Caki2 (cell line): ENCODE results near the gene DDX39B. TPM values are rescaled to one million over a fixed set of nuclear protein-coding genes. Genes with fewer than 3 reads are reported as not detected.
A peak's percentile ranks its signal among the peaks of the same experiment; 100 is the strongest.
"Not testable (repeated sequence)": the region's sequence is repeated elsewhere in the genome, so short reads cannot be mapped to it uniquely, and the experiment has no call there.

ENCODE experiments used
- DNase-seq: peaks from one replicate; pipeline ENCODE4 v3.0.0-alpha.2; 2015; ENCODE audit warnings: low read depth
- in situ Hi-C: cut with HindIII; loops from 2 replicates; pipeline ENCODE4 v1.10.0; 2016; ENCODE audit warnings: low sequenced_read_pairs, low pct_unique_long_range_greater_than_20kb, mixed read lengths
- total RNA-seq: library from RNA; depleted of rRNA; stranded (reverse); fragments of >200 nt; shearing (Covaris generic); gene quantifications from 2 replicates; pipeline ENCODE4 v1.2.3, GENCODE V29; 2014; ENCODE audit warnings: low replicate concordance; rRNA removed

The DDX39B gene
- total RNA-seq, 1 experiment from 2014 or later, result 623 TPM

DNA sequence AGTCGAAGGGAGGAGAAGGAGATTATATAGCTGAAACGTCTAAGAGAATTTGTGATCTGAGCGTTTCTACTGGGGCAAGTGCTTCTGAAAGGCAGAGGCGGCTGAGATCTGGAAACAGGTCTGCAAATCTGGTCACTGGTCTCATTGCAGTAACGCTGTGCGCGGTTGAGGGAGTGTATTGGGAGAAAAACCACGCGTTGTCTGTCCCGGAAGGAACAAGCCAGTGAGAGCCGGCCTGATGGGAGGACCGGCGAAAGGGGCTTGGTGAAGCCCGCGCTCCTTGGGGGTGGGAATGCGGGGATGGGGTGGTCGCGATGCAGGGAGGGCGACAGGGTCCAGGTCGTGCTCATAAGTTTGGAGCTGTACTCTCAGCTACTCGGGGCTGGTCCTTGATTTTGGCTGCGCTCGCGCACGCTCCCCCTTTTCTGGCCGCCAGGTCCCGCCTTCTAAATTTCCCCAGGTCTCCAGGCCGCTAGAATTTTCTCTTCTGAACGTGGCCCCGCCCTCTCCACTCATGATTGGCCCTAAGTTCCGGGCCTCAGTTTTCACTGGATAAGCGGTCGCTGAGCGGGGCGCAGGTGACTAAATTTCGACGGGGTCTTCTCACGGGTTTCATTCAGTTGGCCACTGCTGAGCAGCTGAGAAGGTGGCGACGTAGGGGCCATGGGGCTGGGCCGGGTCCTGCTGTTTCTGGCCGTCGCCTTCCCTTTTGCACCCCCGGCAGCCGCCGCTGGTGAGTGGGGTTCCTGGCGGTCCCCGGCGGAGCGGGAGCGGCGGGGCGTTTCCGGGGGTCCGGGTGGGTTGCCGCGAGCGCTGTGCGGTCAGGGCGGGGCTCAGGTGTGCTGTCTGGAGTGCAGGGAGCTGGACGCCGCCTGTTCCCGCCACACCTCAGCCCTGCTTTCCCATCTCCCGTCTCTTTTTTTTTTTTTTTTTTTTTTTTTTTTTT lies 44.0 kb downstream of the DDX39B start, which contains the start of gene MICB:
MICB (plus strand) TSS at position 615 of the 946 bp plus-strand sequence; CDS start at position 664, 49 bp downstream.
- peak; percentile 79 for DNase-seq
- in situ Hi-C loops, result no loop called here

- in situ Hi-C loops, DNase-seq: not testable (repeated sequence)
Measured at GRCh38 chr6:31496826-31497225, 45.0 kb downstream of the DDX39B start.

DNA sequence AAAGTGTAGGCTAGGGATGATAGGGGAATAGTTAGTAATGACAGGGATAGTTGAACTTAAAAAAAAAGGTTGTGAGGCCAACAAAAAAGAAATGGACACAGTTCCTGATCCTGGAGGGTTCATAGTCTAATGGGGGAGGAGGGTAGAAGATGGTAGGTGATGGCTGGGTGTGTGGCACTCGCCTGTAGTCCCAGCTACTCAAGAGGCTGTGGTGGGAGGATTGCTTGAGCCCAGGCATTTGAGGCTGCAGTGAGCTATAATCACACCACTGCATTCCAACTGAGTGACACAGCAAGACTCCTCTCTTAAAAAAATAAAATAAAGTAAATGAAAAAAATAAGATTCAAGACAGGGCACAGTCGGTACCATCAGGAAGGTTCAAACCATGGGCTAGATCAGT lies 46.2 kb downstream of the DDX39B start:
- in situ Hi-C loops, result no loop called here
- peak; percentile 67 for DNase-seq

DNA sequence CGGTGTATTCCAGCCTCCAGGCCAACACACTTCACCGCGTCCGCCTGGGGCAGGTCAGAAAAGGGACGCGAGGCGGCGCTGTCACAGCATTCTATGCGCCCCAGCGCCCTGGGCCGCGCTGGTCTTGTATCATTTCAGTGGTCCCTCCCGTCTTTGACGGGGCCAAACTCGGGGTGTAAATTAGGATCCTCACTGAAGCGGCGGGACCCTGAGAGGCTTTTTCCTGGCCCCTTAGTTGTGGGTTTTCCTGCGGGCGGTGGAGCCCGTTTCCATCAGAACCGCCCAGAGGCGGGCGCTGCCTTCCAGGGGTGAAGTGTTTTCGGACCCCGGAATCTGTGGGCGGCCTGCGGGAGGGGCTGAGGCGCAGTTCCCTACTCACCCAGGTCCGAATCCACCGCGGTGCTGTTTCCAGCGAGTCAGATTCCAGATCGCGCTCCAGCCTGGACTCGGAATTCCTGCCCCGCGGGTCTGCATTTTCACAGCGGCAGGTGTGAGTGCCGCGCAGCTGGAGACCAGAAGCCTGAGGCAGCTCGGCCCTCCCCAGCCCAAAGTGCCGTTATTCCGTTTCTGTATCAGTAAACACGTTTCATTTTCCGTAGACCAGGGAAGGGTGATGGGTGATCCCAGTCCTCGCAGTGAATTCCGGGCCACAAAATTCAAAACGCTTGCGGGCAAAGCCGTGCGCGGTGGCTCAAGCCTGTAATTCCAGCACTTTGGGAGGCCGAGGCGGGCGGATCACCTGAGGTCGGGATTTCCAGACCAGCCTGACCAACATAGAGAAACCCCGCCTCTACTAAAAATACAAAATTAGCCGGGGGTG lies 47.7 kb downstream of the DDX39B start:
- DNase-seq, result peak; percentile 75
- in situ Hi-C loops, result no loop called here

DNA sequence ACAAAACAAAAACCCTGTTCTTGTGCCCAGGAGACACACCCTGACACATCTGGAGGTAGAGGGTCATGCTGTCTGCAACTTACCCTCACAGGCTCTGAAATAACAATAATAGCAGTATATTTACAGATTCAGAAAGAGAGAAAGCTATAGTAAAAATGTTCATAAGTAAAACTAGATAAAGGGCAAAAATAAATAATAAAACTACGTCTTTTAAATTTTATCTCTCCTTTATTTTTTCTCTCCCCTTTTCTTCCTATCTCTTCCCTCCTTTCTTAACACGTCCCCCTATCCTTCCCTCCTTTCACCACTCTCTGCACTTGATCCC lies 48.3 kb downstream of the DDX39B start:
- DNase-seq, in situ Hi-C loops: not testable (repeated sequence)

DNA sequence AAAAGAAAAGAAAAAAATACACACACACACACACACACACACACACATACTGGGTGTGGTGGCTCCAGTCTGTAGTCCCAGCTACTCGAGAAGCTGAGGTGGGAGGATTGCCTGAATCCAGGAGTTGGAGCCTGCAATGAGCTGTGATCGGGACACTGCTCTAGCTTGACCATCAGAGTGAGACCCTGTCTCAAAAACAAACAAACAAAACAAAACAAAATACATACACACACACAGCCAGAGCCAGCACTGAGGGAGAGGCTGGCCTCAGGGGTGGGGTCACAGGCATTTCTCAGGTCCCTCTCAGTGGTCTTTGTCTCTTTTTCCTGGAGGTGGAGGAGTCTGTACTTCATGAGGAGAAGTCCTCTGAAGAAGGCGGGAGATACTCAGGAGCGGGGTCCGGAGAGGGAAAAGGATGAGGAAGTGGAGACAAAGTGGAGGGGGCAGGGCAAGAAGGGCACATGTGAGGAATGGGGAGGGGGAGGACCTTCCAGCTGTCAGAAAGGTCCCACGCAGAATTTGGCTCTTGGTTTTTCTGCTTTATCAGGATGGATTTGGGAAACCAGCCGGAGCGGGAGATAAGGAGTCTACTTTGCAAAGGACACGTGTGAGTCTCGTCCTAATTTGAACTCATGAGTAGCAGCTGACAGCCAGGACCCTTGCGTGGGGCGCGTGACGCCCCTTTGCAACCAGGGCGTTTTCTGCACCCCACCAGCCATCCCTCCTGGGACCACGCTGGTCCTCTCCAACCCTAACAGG lies 51.5 kb downstream of the DDX39B start:
- in situ Hi-C loops, result no loop called here
- DNase-seq, result no peak

DNA sequence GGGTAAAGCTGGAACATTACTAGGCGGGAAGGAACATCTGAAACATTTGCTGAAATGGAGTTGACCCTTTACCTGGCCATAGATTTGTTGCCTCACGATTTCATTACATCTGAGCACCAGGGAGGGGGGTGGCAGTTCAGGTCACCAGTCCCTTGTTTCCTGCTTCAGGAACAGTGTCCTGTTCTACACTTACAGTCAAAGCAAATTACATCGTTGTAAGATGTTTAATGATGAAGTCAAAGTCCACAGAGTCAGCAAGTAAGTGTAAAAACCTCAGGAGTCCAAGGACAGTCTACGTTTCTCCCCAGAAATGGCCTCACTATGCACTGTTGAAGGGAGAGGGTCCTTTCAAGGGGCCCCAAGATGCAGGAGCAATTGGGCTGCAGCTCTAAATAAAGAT lies 52.7 kb downstream of the DDX39B start:
- DNase-seq, result no peak
- in situ Hi-C loops, result no loop called here

GRCh38 chr6:31487674-31488073 lies 54.1 kb downstream of the DDX39B start:
- DNase-seq, in situ Hi-C loops: not testable (repeated sequence)

DNA sequence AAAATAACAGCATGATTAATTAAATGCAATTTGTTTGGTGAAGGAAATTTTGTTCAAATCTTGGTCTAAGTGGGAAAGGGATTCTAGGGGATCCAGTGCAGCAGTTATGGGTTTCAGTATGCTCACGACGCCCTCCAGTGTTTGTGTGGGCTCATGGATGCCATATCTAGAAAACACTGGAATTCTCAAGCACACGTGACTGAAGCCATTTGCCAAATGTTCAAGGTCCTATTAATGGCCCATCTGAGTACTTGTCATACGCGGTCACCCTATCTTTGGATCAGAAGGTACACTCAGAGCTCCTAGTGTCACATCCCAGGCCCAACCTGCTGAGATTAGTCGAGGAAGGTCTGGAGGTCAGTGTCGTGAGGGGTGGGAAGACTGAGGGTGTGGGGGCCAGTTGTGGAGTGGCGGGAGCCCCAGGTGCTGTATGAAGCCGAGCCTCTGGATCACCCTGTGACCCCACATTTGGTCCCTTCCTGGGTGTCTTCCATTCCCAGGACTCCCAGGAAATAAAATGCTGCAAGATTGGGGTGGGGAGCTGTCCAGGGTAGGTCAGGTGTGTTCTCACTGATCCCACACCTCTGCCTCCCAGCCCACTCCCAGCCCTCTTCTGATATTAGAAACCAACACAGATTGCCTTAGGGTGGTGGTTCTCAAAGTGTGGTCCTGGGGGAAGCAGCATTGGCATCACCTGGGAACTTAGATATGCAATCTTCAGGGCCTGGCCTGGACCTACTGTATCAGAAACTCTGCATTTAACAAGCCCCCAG lies 55.6 kb downstream of the DDX39B start:
- DNase-seq, in situ Hi-C loops: not testable (repeated sequence)

GRCh38 chr6:31485055-31485454 lies 56.7 kb downstream of the DDX39B start:
- in situ Hi-C loops, result no loop called here
- no peak for DNase-seq

- in situ Hi-C loops, result no loop called here
- DNase-seq, result no peak
Measured at GRCh38 chr6:31483392-31483791, 58.4 kb downstream of the DDX39B start.

- in situ Hi-C loops, result no loop called here
- no peak for DNase-seq
Measured at GRCh38 chr6:31480574-31480973, 61.2 kb downstream of the DDX39B start.

Other genes with a start within 250 kb of the DDX39B start
- gene HLA-B, start 184.8 kb downstream of the DDX39B start, total RNA-seq, result 379 and 544 TPM in 2 replicates
- gene MICA, start 138.4 kb downstream of the DDX39B start, total RNA-seq, result 28.9 and 34.3 TPM in 2 replicates
- gene MICB, start 43.9 kb downstream of the DDX39B start, total RNA-seq, result 11.5 and 18.2 TPM in 2 replicates
- not detected in 2 replicates for gene MCCD1, start 13.0 kb downstream of the DDX39B start, total RNA-seq
- 0.14 and 0.64 TPM in 2 replicates for gene ATP6V1G2, start 4.6 kb upstream of the DDX39B start, total RNA-seq
- 52.6 and 56.1 TPM in 2 replicates for gene NFKBIL1, start 5.6 kb upstream of the DDX39B start, total RNA-seq
- not detected in 2 replicates for gene LTA, start 30.3 kb upstream of the DDX39B start, total RNA-seq
- gene TNF, start 33.6 kb upstream of the DDX39B start, total RNA-seq, result 0.91 and 4.3 TPM in 2 replicates
- gene LTB, start 40.4 kb upstream of the DDX39B start, total RNA-seq, result not detected in 2 replicates
- gene LST1, start 44.3 kb upstream of the DDX39B start, total RNA-seq, result not detected in 2 replicates
- gene NCR3, start 51.0 kb upstream of the DDX39B start, total RNA-seq, result not detected in 2 replicates
- not detected in 2 replicates for gene AIF1, start 73.2 kb upstream of the DDX39B start, total RNA-seq
- gene PRRC2A, start 78.7 kb upstream of the DDX39B start, total RNA-seq, result 31.0 and 36.2 TPM in 2 replicates
- gene BAG6, start 110.7 kb upstream of the DDX39B start, total RNA-seq, result 286 and 338 TPM in 2 replicates
- 9.2 TPM in 1 of 2 replicates, not detected in the other for gene APOM, start 113.9 kb upstream of the DDX39B start, total RNA-seq
- 12.4 and 21.5 TPM in 2 replicates for gene C6orf47, start 118.8 kb upstream of the DDX39B start, total RNA-seq
- gene GPANK1, start 123.0 kb upstream of the DDX39B start, total RNA-seq, result 35.2 and 52.4 TPM in 2 replicates
- gene CSNK2B, start 124.1 kb upstream of the DDX39B start, total RNA-seq, result 66.9 and 104 TPM in 2 replicates
- not detected in 2 replicates for gene LY6G5B, start 128.0 kb upstream of the DDX39B start, total RNA-seq
- gene LY6G5C, start 139.1 kb upstream of the DDX39B start, total RNA-seq, result 0.30 TPM in 1 of 2 replicates, not detected in the other
- gene ABHD16A, start 161.3 kb upstream of the DDX39B start, total RNA-seq, result 46.9 and 75.6 TPM in 2 replicates
- gene LY6G6F, start 164.9 kb upstream of the DDX39B start, total RNA-seq, result not detected in 2 replicates
- gene LY6G6D, start 173.3 kb upstream of the DDX39B start, total RNA-seq, result not detected in 2 replicates
- gene LY6G6C, start 179.7 kb upstream of the DDX39B start, total RNA-seq, result not detected in 2 replicates
- gene MPIG6B, start 181.4 kb upstream of the DDX39B start, total RNA-seq, result not detected in 2 replicates
- 214 and 216 TPM in 2 replicates for gene DDAH2, start 187.3 kb upstream of the DDX39B start, total RNA-seq
- gene CLIC1, start 194.5 kb upstream of the DDX39B start, total RNA-seq, result 1,335 and 1,598 TPM in 2 replicates
- 20.2 and 54.7 TPM in 2 replicates for gene MSH5, start 198.0 kb upstream of the DDX39B start, total RNA-seq
- 6.2 TPM in 1 of 2 replicates, not detected in the other for gene SAPCD1, start 220.7 kb upstream of the DDX39B start, total RNA-seq
- 5.5 and 6.1 TPM in 2 replicates for gene VWA7, start 235.3 kb upstream of the DDX39B start, total RNA-seq